NCI-H1092 treated with DMSO at 0.1 percent for 48 hours (cell line): ENCODE measurements around the gene ADCY6.

ENCODE experiments used
- DNase-seq: peaks from one replicate; lab custom pipeline; 2025; lab: John Stamatoyannopoulos, UW

The ADCY6 gene

GRCh38 chr12:48815126-48816110 is 26.5 kb upstream of the ADCY6 start:
- peak; percentile 70 for DNase-seq

- peak; percentile 54 for DNase-seq
Measured at GRCh38 chr12:48814262-48815125, 25.6 kb upstream of the ADCY6 start.

- DNase-seq = no peak
Measured at GRCh38 chr12:48813465-48814261, 24.8 kb upstream of the ADCY6 start.

- no peak for DNase-seq
Measured at GRCh38 chr12:48812389-48812788, 23.5 kb upstream of the ADCY6 start.

- no peak for DNase-seq
Measured at GRCh38 chr12:48811437-48812090, 22.7 kb upstream of the ADCY6 start.

- no peak for DNase-seq
Measured at GRCh38 chr12:48810903-48811431, 22.1 kb upstream of the ADCY6 start.

GRCh38 chr12:48807981-48808380 is 19.1 kb upstream of the ADCY6 start:
- DNase-seq = no peak

- DNase-seq = no peak
Measured at GRCh38 chr12:48803675-48804074, 14.8 kb upstream of the ADCY6 start.

- no peak for DNase-seq
Measured at GRCh38 chr12:48800971-48801370, 12.1 kb upstream of the ADCY6 start.

- no peak for DNase-seq
Measured at GRCh38 chr12:48800457-48800856, 11.6 kb upstream of the ADCY6 start.

GRCh38 chr12:48796976-48797375 is 8.1 kb upstream of the ADCY6 start:
- no peak for DNase-seq

GRCh38 chr12:48795550-48796455 is 6.9 kb upstream of the ADCY6 start:
- peak; percentile 35 for DNase-seq

- DNase-seq = no peak
Measured at GRCh38 chr12:48794870-48795269, 6.0 kb upstream of the ADCY6 start.

GRCh38 chr12:48793696-48794095 is 4.8 kb upstream of the ADCY6 start:
- DNase-seq = no peak

GRCh38 chr12:48789858-48790326 is 1.0 kb upstream of the ADCY6 start:
- DNase-seq = no peak

GRCh38 chr12:48788524-48788853 is 400 bp downstream of the ADCY6 start:
- no peak for DNase-seq

GRCh38 chr12:48787791-48788523 is 932 bp downstream of the ADCY6 start:
- DNase-seq = no peak

- DNase-seq = no peak
Measured at GRCh38 chr12:48786591-48787544, 2.0 kb downstream of the ADCY6 start.
